GM23338 (cell line): ENCODE results near the gene GLCE. TPM values are rescaled to one million over a fixed set of nuclear protein-coding genes. Genes with fewer than 3 reads are reported as not detected.

ENCODE experiments used
- ATAC-seq: fragments of 200-7000 bp; cut with Tn5 transposase; 3 replicates; pipeline ENCODE4 v1.9.1; 2020
- DNase-seq: peaks from one replicate; pipeline ENCODE4 v3.0.0-alpha.2; 2015; ENCODE audit warnings: low spot score
- H2AFZ ChIP-seq: fragments of 200-600 bp; sonication (generic); 2 replicates; pipeline ENCODE4 v1.8.0; 2016; ENCODE audit warnings: antibody characterized with exemption, mild to moderate bottlenecking, moderate library complexity
- H3F3A ChIP-seq: fragments of 200-600 bp; sonication (generic); replicated peaks from 2 replicates; pipeline ENCODE4 v1.8.0; 2017; ENCODE audit warnings: antibody characterized with exemption, mixed run types, low read depth
- H3K27ac ChIP-seq: fragments of 200-600 bp; sonication (generic); 2 replicates; pipeline ENCODE4 v1.6.1; 2016; ENCODE audit warnings: low read depth
- H3K27me3 ChIP-seq: fragments of 200-600 bp; sonication (generic); 2 replicates; pipeline ENCODE4 v1.8.0; 2016; ENCODE audit warnings: mild to moderate bottlenecking, mixed run types, moderate library complexity; ENCODE audit not compliant: insufficient read depth
- H3K36me3 ChIP-seq: fragments of 200-600 bp; sonication (generic); 2 replicates; pipeline ENCODE4 v1.8.0; 2016; ENCODE audit warnings: mild to moderate bottlenecking; ENCODE audit not compliant: insufficient read depth
- H3K4me1 ChIP-seq: fragments of 200-600 bp; sonication (generic); 2 replicates; pipeline ENCODE4 v1.8.0; 2016; ENCODE audit warnings: mild to moderate bottlenecking, moderate library complexity; ENCODE audit not compliant: insufficient read depth
- H3K4me2 ChIP-seq: fragments of 200-600 bp; sonication (generic); 2 replicates; pipeline ENCODE4 v1.7.1; 2017; ENCODE audit warnings: mixed run types
- H3K4me3 ChIP-seq: fragments of 200-600 bp; sonication (generic); 2 replicates; pipeline ENCODE4 v1.6.1; 2016; ENCODE audit warnings: mixed run types
- H3K79me2 ChIP-seq: fragments of 200-600 bp; sonication (generic); replicated peaks from 2 replicates; pipeline ENCODE4 v1.8.0; 2017; ENCODE audit warnings: mild to moderate bottlenecking; ENCODE audit not compliant: insufficient read depth
- H3K9me2 ChIP-seq: fragments of 200-600 bp; sonication (generic); 2 replicates; pipeline ENCODE4 v1.8.0; 2017; ENCODE audit not compliant: insufficient read depth
- H4K20me1 ChIP-seq: fragments of 200-600 bp; sonication (generic); replicated peaks from 2 replicates; pipeline ENCODE4 v1.8.0; 2017; ENCODE audit warnings: mild to moderate bottlenecking; ENCODE audit not compliant: insufficient read depth
- H3K27ac Mint-ChIP-seq: 2 replicates; pipeline ENCODE4 v1.8.0; 2020; ENCODE audit warnings: inconsistent platforms, mild to moderate bottlenecking, moderate library complexity, mixed read lengths
- H3K27me3 Mint-ChIP-seq: 3 replicates; pipeline ENCODE4 v1.8.0; 2022; ENCODE audit warnings: low read depth, mild to moderate bottlenecking, moderate library complexity, mixed read lengths, inconsistent platforms; ENCODE audit not compliant: insufficient read depth, poor library complexity
- H3K36me3 Mint-ChIP-seq: 3 replicates; pipeline ENCODE4 v1.8.0; 2021; ENCODE audit warnings: low read depth, mild to moderate bottlenecking, inconsistent platforms, moderate library complexity, mixed read lengths
- H3K4me1 Mint-ChIP-seq: 3 replicates; pipeline ENCODE4 v1.8.0; 2020; ENCODE audit warnings: mild to moderate bottlenecking, inconsistent platforms, mixed read lengths
- H3K4me3 Mint-ChIP-seq: 3 replicates; pipeline ENCODE4 v1.8.0; 2021; ENCODE audit warnings: moderate library complexity, mild to moderate bottlenecking, inconsistent platforms, mixed read lengths
- H3K9me3 Mint-ChIP-seq: 3 replicates; pipeline ENCODE4 v1.8.0; 2020; ENCODE audit warnings: moderate library complexity, mild to moderate bottlenecking, inconsistent platforms, mixed read lengths
- CTCF ChIP-seq, 2 experiments: fragments of 200-600 bp in 1 of 2; sonication (generic) in 1 of 2; conservative IDR thresholded peaks; 2 replicates each; pipeline versions ENCODE4 v1.5.1 to v1.6.1; 2016 to 2017; ENCODE audit warnings: antibody characterized with exemption in 2 of 2, low read depth in 2 of 2, mild to moderate bottlenecking in 2 of 2, moderate library complexity in 1 of 2
- JUNB ChIP-seq: IDR thresholded peaks from one replicate; pipeline ENCODE4 v1.6.1; 2016; ENCODE audit warnings: antibody characterized with exemption; ENCODE audit not compliant: unreplicated experiment
- POLR2AphosphoS5 ChIP-seq: IDR thresholded peaks from 2 replicates; pipeline ENCODE4 v1.6.1; 2016; ENCODE audit warnings: antibody characterized with exemption, low read depth
- ZNF462 ChIP-seq: fragments of 250-450 bp; sonication (Bioruptor Pico); IDR thresholded peaks from 2 replicates; pipeline ENCODE4 v1.5.0; 2020; ENCODE audit warnings: mild to moderate bottlenecking, moderate library complexity
- polyA plus RNA-seq: library from polyadenylated mRNA; unstranded; fragments of >200 nt; fragmentation: Nextera tagmentation; extraction: Ambion mirVana; gene quantifications from 2 replicates; pipeline ENCODE4 v1.2.1, GENCODE V29; 2016
- total RNA-seq: library from RNA; depleted of rRNA; stranded (reverse); fragments of >200 nt; shearing (Covaris generic); gene quantifications from 2 replicates; pipeline ENCODE4 v1.2.3, GENCODE V29; 2014

The GLCE gene
- total and polyA plus RNA-seq, 2 experiments from 2014 or later: 7.5 to 15.5 TPM

GRCh38 chr15:69315402-69316110, 155.1 kb downstream of the GLCE start:
- Mint-ChIP-seq H3K27ac (no peak overlapping the region), H3K27me3 (peaks cover 1% of the 10 kb centered on the region), H3K4me1 (peaks cover 31% of the 10 kb centered on the region), H3K36me3 (no peaks in the 10 kb centered on the region), H3K4me3 (no peak overlapping the region), H3K9me3 (no peaks in the 10 kb centered on the region)
- no peaks in the 10 kb centered on the region for H3F3A ChIP-seq
- no peak overlapping the region for H2AFZ ChIP-seq
- H3K4me2 ChIP-seq: no peak overlapping the region
- TF ChIP-seq ZNF462 (CRISPR knock-in tag) (no peak), JUNB (no peak), CTCF (conservative IDR thresholded peaks at IDR 0.05; ENCODE audit: low read depth in 2 of 2) (no peak), POLR2AphosphoS5 (no peak)
- DNase-seq: no peak
- H3K9me2 ChIP-seq: no peaks in the 10 kb centered on the region
- no peaks in the 10 kb centered on the region for H3K36me3 ChIP-seq
- no peak for ATAC-seq
- H3K27me3 ChIP-seq: no peaks in the 10 kb centered on the region
- no peaks in the 10 kb centered on the region; the same call in 1 of the 2 replicates for H4K20me1 ChIP-seq
- H3K79me2 ChIP-seq: peaks cover 3% of the 10 kb centered on the region; the same call in 1 of the 2 replicates
- H3K4me3 ChIP-seq: no peak overlapping the region
- no peak overlapping the region for H3K27ac ChIP-seq
- H3K4me1 ChIP-seq: no peaks in the 10 kb centered on the region; the same call in none of the 2 replicates
